ENCODE results near the gene DDB1. TPM values are rescaled to one million over a fixed set of nuclear protein-coding genes. Genes with fewer than 3 reads are reported as not detected.

Gene DDB1
- total and polyA plus RNA-seq, 2 of the 13 experiments (the other 11 are each of a cell fraction or from before 2014, with no cell fraction given) = 217 to 266 TPM

DNA sequence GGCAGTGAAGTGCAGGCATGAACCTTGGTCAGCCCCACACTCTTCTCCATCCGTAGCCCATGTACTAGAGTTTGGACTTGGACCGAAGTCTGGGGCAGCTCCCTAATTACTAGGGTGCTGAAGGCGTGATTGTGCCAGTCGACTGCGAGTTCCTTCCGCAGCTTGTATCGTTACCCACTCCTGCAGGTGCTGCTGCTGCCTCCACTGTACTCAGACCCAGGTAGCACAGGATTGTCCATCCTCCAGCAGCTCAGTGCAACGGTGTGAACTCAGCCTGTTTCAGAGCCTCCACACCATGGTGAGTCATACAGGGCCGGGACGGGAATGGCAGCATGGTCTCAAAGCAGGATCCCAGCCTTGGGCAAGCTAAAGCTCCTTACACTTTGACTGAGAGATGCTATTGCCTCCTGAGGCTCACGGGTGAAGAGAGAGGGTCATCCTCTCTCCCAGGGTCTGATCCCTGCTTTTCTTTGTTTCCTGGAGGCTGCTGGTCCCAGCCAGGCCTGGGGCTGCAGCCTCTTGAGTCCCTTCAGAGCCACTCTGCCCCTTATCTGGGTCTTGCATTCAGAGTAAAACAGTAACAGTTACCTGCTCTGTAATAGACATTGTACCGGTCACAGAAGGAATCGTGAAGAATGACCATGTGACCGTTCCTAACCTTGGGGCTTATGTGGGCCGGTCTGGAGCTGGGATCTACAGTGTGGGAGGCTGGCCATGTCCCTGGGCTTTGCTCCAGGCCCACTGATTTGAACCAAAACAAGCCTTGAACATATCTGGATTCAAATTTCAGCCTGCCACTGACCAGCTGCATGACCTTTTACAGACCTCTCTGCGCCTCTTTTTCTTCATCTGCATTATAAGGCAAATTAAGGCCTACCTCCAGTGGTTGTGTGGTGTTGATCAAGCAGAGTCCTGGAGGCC, 1.8 kb upstream of the DDB1 start (continued):
- TF ChIP-seq ZNF564 (CRISPR knock-in tag; IDR thresholded peaks at IDR 0.05) (no peak), KDM2A (CRISPR knock-in tag; IDR thresholded peaks at IDR 0.05; ENCODE audit: borderline replicate concordance, low read depth) (peak; percentile 73), ZNF468 (CRISPR knock-in tag; IDR thresholded peaks at IDR 0.05) (0 out of 2 replicates have a peak, but pooled peaks have one; percentile 70), BRD4 (CRISPR knock-in tag; IDR thresholded peaks at IDR 0.05) (peak; percentile 49), ESRRA (CRISPR knock-in tag; IDR thresholded peaks at IDR 0.05; ENCODE audit: low read depth) (0 out of 2 replicates have a peak, but pooled peaks have one; percentile 25), XRCC5 (optimal IDR thresholded peaks at IDR 0.05; ENCODE audit: low read length) (peak; percentile 33), ZNF788 (CRISPR knock-in tag; IDR thresholded peaks at IDR 0.05; ENCODE audit: borderline replicate concordance) (peak; percentile 61; the same call in 1 of the 2 replicates), SETDB1 (CRISPR knock-in tag; IDR thresholded peaks at IDR 0.05; ENCODE audit: borderline replicate concordance) (no peak)
- TF ChIP-seq, protein P1, sequence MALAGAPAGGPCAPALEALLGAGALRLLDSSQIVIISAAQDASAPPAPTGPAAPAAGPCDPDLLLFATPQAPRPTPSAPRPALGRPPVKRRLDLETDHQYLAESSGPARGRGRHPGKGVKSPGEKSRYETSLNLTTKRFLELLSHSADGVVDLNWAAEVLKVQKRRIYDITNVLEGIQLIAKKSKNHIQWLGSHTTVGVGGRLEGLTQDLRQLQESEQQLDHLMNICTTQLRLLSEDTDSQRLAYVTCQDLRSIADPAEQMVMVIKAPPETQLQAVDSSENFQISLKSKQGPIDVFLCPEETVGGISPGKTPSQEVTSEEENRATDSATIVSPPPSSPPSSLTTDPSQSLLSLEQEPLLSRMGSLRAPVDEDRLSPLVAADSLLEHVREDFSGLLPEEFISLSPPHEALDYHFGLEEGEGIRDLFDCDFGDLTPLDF (CRISPR knock-in tag; IDR thresholded peaks at IDR 0.05) = no peak
- TF ChIP-seq, protein P2, sequence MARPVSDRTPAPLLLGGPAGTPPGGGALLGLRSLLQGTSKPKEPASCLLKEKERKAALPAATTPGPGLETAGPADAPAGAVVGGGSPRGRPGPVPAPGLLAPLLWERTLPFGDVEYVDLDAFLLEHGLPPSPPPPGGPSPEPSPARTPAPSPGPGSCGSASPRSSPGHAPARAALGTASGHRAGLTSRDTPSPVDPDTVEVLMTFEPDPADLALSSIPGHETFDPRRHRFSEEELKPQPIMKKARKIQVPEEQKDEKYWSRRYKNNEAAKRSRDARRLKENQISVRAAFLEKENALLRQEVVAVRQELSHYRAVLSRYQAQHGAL (CRISPR knock-in tag; IDR thresholded peaks at IDR 0.05; ENCODE audit: not compliant biosample characterization) = no peak
- TF ChIP-seq, protein P3, sequence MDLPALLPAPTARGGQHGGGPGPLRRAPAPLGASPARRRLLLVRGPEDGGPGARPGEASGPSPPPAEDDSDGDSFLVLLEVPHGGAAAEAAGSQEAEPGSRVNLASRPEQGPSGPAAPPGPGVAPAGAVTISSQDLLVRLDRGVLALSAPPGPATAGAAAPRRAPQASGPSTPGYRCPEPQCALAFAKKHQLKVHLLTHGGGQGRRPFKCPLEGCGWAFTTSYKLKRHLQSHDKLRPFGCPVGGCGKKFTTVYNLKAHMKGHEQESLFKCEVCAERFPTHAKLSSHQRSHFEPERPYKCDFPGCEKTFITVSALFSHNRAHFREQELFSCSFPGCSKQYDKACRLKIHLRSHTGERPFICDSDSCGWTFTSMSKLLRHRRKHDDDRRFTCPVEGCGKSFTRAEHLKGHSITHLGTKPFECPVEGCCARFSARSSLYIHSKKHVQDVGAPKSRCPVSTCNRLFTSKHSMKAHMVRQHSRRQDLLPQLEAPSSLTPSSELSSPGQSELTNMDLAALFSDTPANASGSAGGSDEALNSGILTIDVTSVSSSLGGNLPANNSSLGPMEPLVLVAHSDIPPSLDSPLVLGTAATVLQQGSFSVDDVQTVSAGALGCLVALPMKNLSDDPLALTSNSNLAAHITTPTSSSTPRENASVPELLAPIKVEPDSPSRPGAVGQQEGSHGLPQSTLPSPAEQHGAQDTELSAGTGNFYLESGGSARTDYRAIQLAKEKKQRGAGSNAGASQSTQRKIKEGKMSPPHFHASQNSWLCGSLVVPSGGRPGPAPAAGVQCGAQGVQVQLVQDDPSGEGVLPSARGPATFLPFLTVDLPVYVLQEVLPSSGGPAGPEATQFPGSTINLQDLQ (CRISPR knock-in tag; IDR thresholded peaks at IDR 0.05) = peak; percentile 23; the same call in 1 of the 2 replicates
- TF ChIP-seq, protein P4, sequence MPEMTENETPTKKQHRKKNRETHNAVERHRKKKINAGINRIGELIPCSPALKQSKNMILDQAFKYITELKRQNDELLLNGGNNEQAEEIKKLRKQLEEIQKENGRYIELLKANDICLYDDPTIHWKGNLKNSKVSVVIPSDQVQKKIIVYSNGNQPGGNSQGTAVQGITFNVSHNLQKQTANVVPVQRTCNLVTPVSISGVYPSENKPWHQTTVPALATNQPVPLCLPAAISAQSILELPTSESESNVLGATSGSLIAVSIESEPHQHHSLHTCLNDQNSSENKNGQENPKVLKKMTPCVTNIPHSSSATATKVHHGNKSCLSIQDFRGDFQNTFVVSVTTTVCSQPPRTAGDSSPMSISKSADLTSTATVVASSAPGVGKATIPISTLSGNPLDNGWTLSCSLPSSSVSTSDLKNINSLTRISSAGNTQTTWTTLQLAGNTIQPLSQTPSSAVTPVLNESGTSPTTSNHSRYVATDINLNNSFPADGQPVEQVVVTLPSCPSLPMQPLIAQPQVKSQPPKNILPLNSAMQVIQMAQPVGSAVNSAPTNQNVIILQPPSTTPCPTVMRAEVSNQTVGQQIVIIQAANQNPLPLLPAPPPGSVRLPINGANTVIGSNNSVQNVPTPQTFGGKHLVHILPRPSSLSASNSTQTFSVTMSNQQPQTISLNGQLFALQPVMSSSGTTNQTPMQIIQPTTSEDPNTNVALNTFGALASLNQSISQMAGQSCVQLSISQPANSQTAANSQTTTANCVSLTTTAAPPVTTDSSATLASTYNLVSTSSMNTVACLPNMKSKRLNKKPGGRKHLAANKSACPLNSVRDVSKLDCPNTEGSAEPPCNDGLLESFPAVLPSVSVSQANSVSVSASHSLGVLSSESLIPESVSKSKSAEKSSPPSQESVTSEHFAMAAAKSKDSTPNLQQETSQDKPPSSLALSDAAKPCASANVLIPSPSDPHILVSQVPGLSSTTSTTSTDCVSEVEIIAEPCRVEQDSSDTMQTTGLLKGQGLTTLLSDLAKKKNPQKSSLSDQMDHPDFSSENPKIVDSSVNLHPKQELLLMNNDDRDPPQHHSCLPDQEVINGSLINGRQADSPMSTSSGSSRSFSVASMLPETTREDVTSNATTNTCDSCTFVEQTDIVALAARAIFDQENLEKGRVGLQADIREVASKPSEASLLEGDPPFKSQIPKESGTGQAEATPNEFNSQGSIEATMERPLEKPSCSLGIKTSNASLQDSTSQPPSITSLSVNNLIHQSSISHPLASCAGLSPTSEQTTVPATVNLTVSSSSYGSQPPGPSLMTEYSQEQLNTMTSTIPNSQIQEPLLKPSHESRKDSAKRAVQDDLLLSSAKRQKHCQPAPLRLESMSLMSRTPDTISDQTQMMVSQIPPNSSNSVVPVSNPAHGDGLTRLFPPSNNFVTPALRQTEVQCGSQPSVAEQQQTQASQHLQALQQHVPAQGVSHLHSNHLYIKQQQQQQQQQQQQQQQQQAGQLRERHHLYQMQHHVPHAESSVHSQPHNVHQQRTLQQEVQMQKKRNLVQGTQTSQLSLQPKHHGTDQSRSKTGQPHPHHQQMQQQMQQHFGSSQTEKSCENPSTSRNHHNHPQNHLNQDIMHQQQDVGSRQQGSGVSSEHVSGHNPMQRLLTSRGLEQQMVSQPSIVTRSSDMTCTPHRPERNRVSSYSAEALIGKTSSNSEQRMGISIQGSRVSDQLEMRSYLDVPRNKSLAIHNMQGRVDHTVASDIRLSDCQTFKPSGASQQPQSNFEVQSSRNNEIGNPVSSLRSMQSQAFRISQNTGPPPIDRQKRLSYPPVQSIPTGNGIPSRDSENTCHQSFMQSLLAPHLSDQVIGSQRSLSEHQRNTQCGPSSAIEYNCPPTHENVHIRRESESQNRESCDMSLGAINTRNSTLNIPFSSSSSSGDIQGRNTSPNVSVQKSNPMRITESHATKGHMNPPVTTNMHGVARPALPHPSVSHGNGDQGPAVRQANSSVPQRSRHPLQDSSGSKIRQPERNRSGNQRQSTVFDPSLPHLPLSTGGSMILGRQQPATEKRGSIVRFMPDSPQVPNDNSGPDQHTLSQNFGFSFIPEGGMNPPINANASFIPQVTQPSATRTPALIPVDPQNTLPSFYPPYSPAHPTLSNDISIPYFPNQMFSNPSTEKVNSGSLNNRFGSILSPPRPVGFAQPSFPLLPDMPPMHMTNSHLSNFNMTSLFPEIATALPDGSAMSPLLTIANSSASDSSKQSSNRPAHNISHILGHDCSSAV (CRISPR knock-in tag; IDR thresholded peaks at IDR 0.05; ENCODE audit: borderline replicate concordance) = 0 out of 2 replicates have a peak, but pooled peaks have one; percentile 41
